Measurements from ENCODE around the gene MYO15B.
A peak's percentile ranks its signal among the peaks of the same experiment; 100 is the strongest.

MYO15B gene

GRCh38 chr17:75604034-75604695, 16.6 kb downstream of the MYO15B start:
- Histone ChIP-seq H3K9ac (ENCODE audit: low read length) (no peak overlapping the region), H3K27ac (ENCODE audit: low read depth, low read length) (no peak overlapping the region)

GRCh38 chr17:75605790-75606189, 18.2 kb downstream of the MYO15B start:
- Histone ChIP-seq H3K36me3 (ENCODE audit: control insufficient read depth, insufficient read depth, low read length) (no peaks in the 10 kb centered on the region), H3K4me1 (ENCODE audit: control insufficient read depth, insufficient read depth, low read length) (no peaks in the 10 kb centered on the region), H3K4me3 (ENCODE audit: low read length) (no peak overlapping the region), H3K9ac (ENCODE audit: low read length) (no peak overlapping the region), H3K27me3 (ENCODE audit: control insufficient read depth, insufficient read depth, low read length) (no peaks in the 10 kb centered on the region), H3K27ac (ENCODE audit: low read depth, low read length) (no peak overlapping the region)

More at GRCh38 chr17:75604034-75604695, 16.6 kb downstream of the MYO15B start:
- no peaks in the 10 kb centered on the region for H3K36me3 ChIP-seq (ENCODE audit: control insufficient read depth, insufficient read depth, low read length)
- H3K4me1 ChIP-seq (ENCODE audit: control insufficient read depth, insufficient read depth, low read length) = no peaks in the 10 kb centered on the region
- no peaks in the 10 kb centered on the region for H3K27me3 ChIP-seq (ENCODE audit: control insufficient read depth, insufficient read depth, low read length)
- H3K4me3 ChIP-seq (ENCODE audit: low read length) = no peak overlapping the region

GRCh38 chr17:75607086-75607485, 19.5 kb downstream of the MYO15B start:
- no peaks in the 10 kb centered on the region for H3K27me3 ChIP-seq (ENCODE audit: control insufficient read depth, insufficient read depth, low read length)
- H3K27ac ChIP-seq (ENCODE audit: low read depth, low read length) = no peak overlapping the region
- H3K4me1 ChIP-seq (ENCODE audit: control insufficient read depth, insufficient read depth, low read length) = no peaks in the 10 kb centered on the region
- H3K36me3 ChIP-seq (ENCODE audit: control insufficient read depth, insufficient read depth, low read length) = peaks cover 7% of the 10 kb centered on the region
- no peak overlapping the region for H3K4me3 ChIP-seq (ENCODE audit: low read length)
- no peak overlapping the region for H3K9ac ChIP-seq (ENCODE audit: low read length)

GRCh38 chr17:75610103-75610984, 22.7 kb downstream of the MYO15B start:
- peak overlapping the region; percentile 38 for H3K4me3 ChIP-seq (ENCODE audit: low read length)
- peaks cover 14% of the 10 kb centered on the region for H3K36me3 ChIP-seq (ENCODE audit: control insufficient read depth, insufficient read depth, low read length)
- H3K27ac ChIP-seq (ENCODE audit: low read depth, low read length) = no peak overlapping the region
- no peaks in the 10 kb centered on the region for H3K27me3 ChIP-seq (ENCODE audit: control insufficient read depth, insufficient read depth, low read length)
- no peaks in the 10 kb centered on the region for H3K4me1 ChIP-seq (ENCODE audit: control insufficient read depth, insufficient read depth, low read length)
- H3K9ac ChIP-seq (ENCODE audit: low read length) = no peak overlapping the region

GRCh38 chr17:75611851-75612429, 24.3 kb downstream of the MYO15B start:
- H3K9ac ChIP-seq (ENCODE audit: low read length) = peak overlapping the region; percentile 4
- H3K4me3 ChIP-seq (ENCODE audit: low read length) = peak overlapping the region; percentile 15
- H3K4me1 ChIP-seq (ENCODE audit: control insufficient read depth, insufficient read depth, low read length) = no peaks in the 10 kb centered on the region
- H3K27me3 ChIP-seq (ENCODE audit: control insufficient read depth, insufficient read depth, low read length) = no peaks in the 10 kb centered on the region
- no peak overlapping the region for H3K27ac ChIP-seq (ENCODE audit: low read depth, low read length)
- peaks cover 20% of the 10 kb centered on the region for H3K36me3 ChIP-seq (ENCODE audit: control insufficient read depth, insufficient read depth, low read length)

- Histone ChIP-seq H3K36me3 (ENCODE audit: control insufficient read depth, insufficient read depth, low read length) (peaks cover 23% of the 10 kb centered on the region), H3K27ac (ENCODE audit: low read depth, low read length) (no peak overlapping the region), H3K4me3 (ENCODE audit: low read length) (no peak overlapping the region), H3K4me1 (ENCODE audit: control insufficient read depth, insufficient read depth, low read length) (no peaks in the 10 kb centered on the region), H3K9ac (ENCODE audit: low read length) (no peak overlapping the region), H3K27me3 (ENCODE audit: control insufficient read depth, insufficient read depth, low read length) (no peaks in the 10 kb centered on the region)
Observed at GRCh38 chr17:75612906-75613626, 25.5 kb downstream of the MYO15B start.

- no peak overlapping the region for H3K27ac ChIP-seq (ENCODE audit: low read depth, low read length)
- H3K4me1 ChIP-seq (ENCODE audit: control insufficient read depth, insufficient read depth, low read length) = no peaks in the 10 kb centered on the region
- H3K9ac ChIP-seq (ENCODE audit: low read length) = no peak overlapping the region
- no peak overlapping the region for H3K4me3 ChIP-seq (ENCODE audit: low read length)
- peaks cover 32% of the 10 kb centered on the region for H3K36me3 ChIP-seq (ENCODE audit: control insufficient read depth, insufficient read depth, low read length)
- no peaks in the 10 kb centered on the region for H3K27me3 ChIP-seq (ENCODE audit: control insufficient read depth, insufficient read depth, low read length)
Observed at GRCh38 chr17:75614006-75614405, 26.4 kb downstream of the MYO15B start.

- Histone ChIP-seq H3K27ac (ENCODE audit: low read depth, low read length) (no peak overlapping the region), H3K27me3 (ENCODE audit: control insufficient read depth, insufficient read depth, low read length) (no peaks in the 10 kb centered on the region), H3K4me1 (ENCODE audit: control insufficient read depth, insufficient read depth, low read length) (no peaks in the 10 kb centered on the region), H3K36me3 (ENCODE audit: control insufficient read depth, insufficient read depth, low read length) (peaks cover 34% of the 10 kb centered on the region), H3K9ac (ENCODE audit: low read length) (no peak overlapping the region), H3K4me3 (ENCODE audit: low read length) (no peak overlapping the region)
Observed at GRCh38 chr17:75614556-75615270, 27.1 kb downstream of the MYO15B start.

- Histone ChIP-seq H3K9ac (ENCODE audit: low read length) (no peak overlapping the region), H3K4me3 (ENCODE audit: low read length) (no peak overlapping the region)
Observed at GRCh38 chr17:75615301-75615700, 27.7 kb downstream of the MYO15B start.

GRCh38 chr17:75616521-75617122, 29.0 kb downstream of the MYO15B start:
- Histone ChIP-seq H3K27me3 (ENCODE audit: control insufficient read depth, insufficient read depth, low read length) (no peaks in the 10 kb centered on the region), H3K4me3 (ENCODE audit: low read length) (no peak overlapping the region), H3K27ac (ENCODE audit: low read depth, low read length) (no peak overlapping the region), H3K4me1 (ENCODE audit: control insufficient read depth, insufficient read depth, low read length) (no peaks in the 10 kb centered on the region), H3K36me3 (ENCODE audit: control insufficient read depth, insufficient read depth, low read length) (peaks cover 39% of the 10 kb centered on the region), H3K9ac (ENCODE audit: low read length) (no peak overlapping the region)

More at GRCh38 chr17:75615301-75615700, 27.7 kb downstream of the MYO15B start:
- no peak overlapping the region for H3K27ac ChIP-seq (ENCODE audit: low read depth, low read length)
- H3K36me3 ChIP-seq (ENCODE audit: control insufficient read depth, insufficient read depth, low read length) = peaks cover 38% of the 10 kb centered on the region
- no peaks in the 10 kb centered on the region for H3K27me3 ChIP-seq (ENCODE audit: control insufficient read depth, insufficient read depth, low read length)
- H3K4me1 ChIP-seq (ENCODE audit: control insufficient read depth, insufficient read depth, low read length) = no peaks in the 10 kb centered on the region

- no peak overlapping the region for H3K9ac ChIP-seq (ENCODE audit: low read length)
Observed at GRCh38 chr17:75617218-75617617, 29.6 kb downstream of the MYO15B start.

More at GRCh38 chr17:75617218-75617617, 29.6 kb downstream of the MYO15B start:
- H3K27me3 ChIP-seq (ENCODE audit: control insufficient read depth, insufficient read depth, low read length) = no peaks in the 10 kb centered on the region
- H3K27ac ChIP-seq (ENCODE audit: low read depth, low read length) = no peak overlapping the region
- H3K4me3 ChIP-seq (ENCODE audit: low read length) = no peak overlapping the region
- H3K4me1 ChIP-seq (ENCODE audit: control insufficient read depth, insufficient read depth, low read length) = no peaks in the 10 kb centered on the region
- H3K36me3 ChIP-seq (ENCODE audit: control insufficient read depth, insufficient read depth, low read length) = peaks cover 33% of the 10 kb centered on the region

All from rectal smooth muscle tissue (tissue), 1 donor.